ENCODE data around the gene SPTLC2.

- TF ChIP-seq EZH2 (conservative IDR thresholded peaks at IDR 0.05; ENCODE audit: low read depth, low read length) = no peak
- no peak for TF ChIP-seq KLF16 (CRISPR knock-in tag; IDR thresholded peaks at IDR 0.05)
- no peak for TF ChIP-seq CTCF (CRISPR knock-in tag; IDR thresholded peaks at IDR 0.05)
- no peak for TF ChIP-seq RAD21 (CRISPR knock-in tag; IDR thresholded peaks at IDR 0.05)
- TF ChIP-seq GMEB2 (CRISPR knock-in tag; IDR thresholded peaks at IDR 0.05; ENCODE audit: low read depth) = no peak
- TF ChIP-seq DDIT3 (CRISPR knock-in tag; IDR thresholded peaks at IDR 0.05) = no peak
- no peak for TF ChIP-seq ADNP (CRISPR knock-in tag; IDR thresholded peaks at IDR 0.05)
- no peak for TF ChIP-seq NR2F1 (CRISPR knock-in tag; IDR thresholded peaks at IDR 0.05)
- no peak for TF ChIP-seq ZNF580 (CRISPR knock-in tag; IDR thresholded peaks at IDR 0.05; ENCODE audit: borderline replicate concordance, low read depth)
- TF ChIP-seq POGZ (CRISPR knock-in tag; IDR thresholded peaks at IDR 0.05) = no peak
These were observed 142.5 kb downstream of the SPTLC2 start for GRCh38 chr14:77473921-77474320.
